Endothelial cell of umbilical vein (primary cell): ENCODE measurements around the gene DLK1.

Source experiments
- CTCF ChIP-seq, 2 donors: IDR thresholded peaks; 1 replicate in 1 of 2; 2 replicates in 1 of 2; pipeline ENCODE4 v1.5.1; 2011; ENCODE audit warnings: low read length in 2 of 2, mild to moderate bottlenecking in 2 of 2, moderate library complexity in 2 of 2, control low read depth in 1 of 2, inconsistent platforms in 1 of 2, low read depth in 1 of 2; ENCODE audit not compliant: insufficient read depth in 1 of 2; ENCODE audit errors: extremely low read depth in 1 of 2
- EZH2 ChIP-seq: IDR thresholded peaks from 2 replicates; pipeline ENCODE4 v1.6.1; 2012; ENCODE audit warnings: borderline replicate concordance, low read depth, mild to moderate bottlenecking, moderate library complexity, low read length, inconsistent platforms; ENCODE audit not compliant: severe bottlenecking
- FOS ChIP-seq: IDR thresholded peaks from 2 replicates; pipeline ENCODE4 v1.6.1; 2011; ENCODE audit warnings: mild to moderate bottlenecking, low read length, moderate library complexity, borderline replicate concordance; ENCODE audit not compliant: insufficient read depth
- JUN ChIP-seq: IDR thresholded peaks from 2 replicates; pipeline ENCODE4 v1.6.1; 2011; ENCODE audit warnings: borderline replicate concordance, low read depth; ENCODE audit not compliant: insufficient read length, insufficient read depth
- POLR2A ChIP-seq: IDR thresholded peaks from 2 replicates; pipeline ENCODE4 v1.6.1; 2012; ENCODE audit warnings: low read depth, mild to moderate bottlenecking, control low read depth, low read length
- POLR2AphosphoS5 ChIP-seq: IDR thresholded peaks from 2 replicates; pipeline ENCODE4 v1.6.1; 2012; ENCODE audit warnings: low read depth, mild to moderate bottlenecking, control low read depth, low read length, moderate library complexity; ENCODE audit not compliant: insufficient read depth

DNA sequence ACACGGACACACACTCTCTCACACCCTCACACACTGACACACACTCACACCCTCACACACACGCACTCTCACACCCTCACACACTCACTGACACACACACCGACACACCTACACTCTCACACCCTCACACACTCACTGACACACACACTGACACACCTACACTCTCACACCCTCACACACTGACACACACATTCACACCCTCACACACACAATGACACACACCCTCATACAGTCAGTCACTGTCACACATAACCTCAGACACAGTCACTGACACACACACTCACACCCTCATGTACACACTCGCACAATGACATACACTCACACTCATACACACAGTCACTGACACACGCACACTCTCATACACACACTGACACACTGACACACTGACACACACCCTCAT lies 19.8 kb upstream of the DLK1 start:
- TF ChIP-seq POLR2A (no peak), CTCF (IDR thresholded peaks at IDR 0.05; ENCODE audit: extremely low read depth in 1 of 2, insufficient read depth in 1 of 2, low read depth in 1 of 2, low read length in 2 of 2) (no peak), EZH2 (no peak), FOS (no peak), JUN (no peak), POLR2AphosphoS5 (no peak)
